Ishikawa (cell line): ENCODE data around the gene SLIT3.

ENCODE experiments used
- CEBPB ChIP-seq: IDR thresholded peaks from 2 replicates; pipeline ENCODE4 v1.6.1; 2012
- CREB1 ChIP-seq: IDR thresholded peaks from 2 replicates; pipeline ENCODE4 v1.6.1; 2012; ENCODE audit warnings: low read depth
- EGR1 ChIP-seq: IDR thresholded peaks from 2 replicates; pipeline ENCODE4 v1.6.1; 2012
- EP300 ChIP-seq: IDR thresholded peaks from 2 replicates; pipeline ENCODE4 v1.6.1; 2012; ENCODE audit warnings: borderline replicate concordance
- FOXM1 ChIP-seq: IDR thresholded peaks from 2 replicates; pipeline ENCODE4 v1.6.1; 2012; ENCODE audit warnings: low read depth, borderline replicate concordance
- MAX ChIP-seq: IDR thresholded peaks from 2 replicates; pipeline ENCODE4 v1.6.1; 2012
- NFIC ChIP-seq: IDR thresholded peaks from 2 replicates; pipeline ENCODE4 v1.6.1; 2012
- RAD21 ChIP-seq: IDR thresholded peaks from 2 replicates; pipeline ENCODE4 v1.6.1; 2012; ENCODE audit warnings: low read depth
- REST ChIP-seq: IDR thresholded peaks from 2 replicates; pipeline ENCODE4 v1.6.1; 2012; ENCODE audit warnings: low read depth, mild to moderate bottlenecking
- TAF1 ChIP-seq: IDR thresholded peaks from 2 replicates; pipeline ENCODE4 v1.6.1; 2012; ENCODE audit warnings: low read depth, mild to moderate bottlenecking
- TCF12 ChIP-seq: IDR thresholded peaks from 2 replicates; pipeline ENCODE4 v1.6.1; 2012; ENCODE audit warnings: low read depth
- TEAD4 ChIP-seq: IDR thresholded peaks from 2 replicates; pipeline ENCODE4 v1.6.1; 2012
- YY1 ChIP-seq: IDR thresholded peaks from 2 replicates; pipeline ENCODE4 v1.6.1; 2012; ENCODE audit warnings: low read depth
- ZBTB7A ChIP-seq: IDR thresholded peaks from 2 replicates; pipeline ENCODE4 v1.6.1; 2012; ENCODE audit warnings: low read depth
- TF ChIP-seq, protein P1 (sequence below): IDR thresholded peaks from 2 replicates; pipeline ENCODE4 v1.6.1; 2012

The SLIT3 gene

GRCh38 chr5:168885324-168886120 is 415.4 kb downstream of the SLIT3 start:
- TF ChIP-seq RAD21: no peak
- TF ChIP-seq FOXM1: no peak
- TF ChIP-seq NFIC: no peak
- TF ChIP-seq, protein P1, sequence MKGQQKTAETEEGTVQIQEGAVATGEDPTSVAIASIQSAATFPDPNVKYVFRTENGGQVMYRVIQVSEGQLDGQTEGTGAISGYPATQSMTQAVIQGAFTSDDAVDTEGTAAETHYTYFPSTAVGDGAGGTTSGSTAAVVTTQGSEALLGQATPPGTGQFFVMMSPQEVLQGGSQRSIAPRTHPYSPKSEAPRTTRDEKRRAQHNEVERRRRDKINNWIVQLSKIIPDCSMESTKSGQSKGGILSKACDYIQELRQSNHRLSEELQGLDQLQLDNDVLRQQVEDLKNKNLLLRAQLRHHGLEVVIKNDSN: no peak

GRCh38 chr5:168883991-168884390 is 416.9 kb downstream of the SLIT3 start:
- no peak for TF ChIP-seq CEBPB
- no peak for TF ChIP-seq RAD21
- no peak for TF ChIP-seq TEAD4
- no peak for TF ChIP-seq CREB1
- no peak for TF ChIP-seq TAF1
- TF ChIP-seq YY1: no peak
- TF ChIP-seq, protein P1: no peak
- no peak for TF ChIP-seq FOXM1
- TF ChIP-seq EGR1: no peak
- no peak for TF ChIP-seq MAX
- TF ChIP-seq REST: no peak
- TF ChIP-seq EP300: no peak
- no peak for TF ChIP-seq ZBTB7A
- no peak for TF ChIP-seq NFIC
- no peak for TF ChIP-seq TCF12

GRCh38 chr5:168883281-168883741 is 417.6 kb downstream of the SLIT3 start:
- TF ChIP-seq TEAD4 (no peak), TAF1 (no peak), RAD21 (no peak), MAX (no peak), YY1 (no peak), EP300 (no peak), TCF12 (no peak), CREB1 (no peak), EGR1 (no peak), REST (no peak), CEBPB (no peak), FOXM1 (no peak), NFIC (no peak), ZBTB7A (no peak)
- TF ChIP-seq, protein P1: no peak

DNA sequence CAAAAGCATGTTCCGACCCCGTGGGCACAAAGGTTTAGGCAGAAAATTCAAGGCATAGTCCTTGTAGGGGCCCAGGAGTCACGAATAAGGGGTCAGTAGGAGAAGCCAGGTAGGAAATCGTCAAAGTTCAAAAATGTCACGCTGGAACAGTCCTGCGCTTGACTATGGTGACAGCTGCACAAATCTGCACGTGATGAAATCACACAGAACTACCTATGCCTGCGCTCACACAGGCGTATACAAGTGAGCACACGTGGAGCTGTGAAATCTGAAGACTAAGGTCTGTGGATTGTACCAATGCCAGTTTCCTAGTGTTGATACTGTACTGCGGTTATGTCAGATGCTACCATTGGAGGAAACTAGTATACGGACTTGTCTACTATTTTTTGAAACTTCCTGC is 418.7 kb downstream of the SLIT3 start:
- TF ChIP-seq TAF1: no peak
- no peak for TF ChIP-seq ZBTB7A
- no peak for TF ChIP-seq FOXM1
- no peak for TF ChIP-seq EP300
- TF ChIP-seq MAX: no peak
- no peak for TF ChIP-seq CEBPB
- no peak for TF ChIP-seq TEAD4
- no peak for TF ChIP-seq REST
- TF ChIP-seq RAD21: no peak
- TF ChIP-seq, protein P1: no peak
- no peak for TF ChIP-seq YY1
- no peak for TF ChIP-seq TCF12
- no peak for TF ChIP-seq NFIC
- TF ChIP-seq CREB1: no peak
- TF ChIP-seq EGR1: no peak
